HCT116 (cell line): ENCODE data around the gene ITPR1. TPM values are rescaled to one million over a fixed set of nuclear protein-coding genes. Genes with fewer than 3 reads are reported as not detected.

ENCODE experiments used
- ATAC-seq: fragments of 200-7000 bp; cut with Tn5 transposase; 2 replicates; pipeline ENCODE4 v1.9.1; 2020; ENCODE audit warnings: mild to moderate bottlenecking, moderate library complexity
- BruUV-seq: library from RNA; stranded (reverse); fragments of 400-500 nt; replicated peaks from 2 replicates; lab custom pipeline; 2021; lab: Mats Ljungman, UMichigan
- CTCF ChIA-PET: fragments of 300-600 bp; sonication (Branson Sonifier 250); formaldehyde crosslinking; loops from one replicate; lab custom pipeline; 2021; ENCODE audit warnings: antibody characterized with exemption; lab: Charles Lee
- POLR2A ChIA-PET: fragments of 300-600, 350-600 bp; sonication (Branson Sonifier 250); formaldehyde crosslinking; loops from one replicate; lab custom pipeline; 2021; ENCODE audit warnings: antibody characterized with exemption; lab: Charles Lee
- RAD21 ChIA-PET, 2 experiments: fragments of 300-600 bp; sonication (Branson Sonifier 250); formaldehyde crosslinking; loops; one replicate each; lab custom pipeline; 2023; ENCODE audit warnings: low total read pairs in 2 of 2; ENCODE audit not compliant: uncharacterized antibody in 2 of 2, unreplicated experiment in 2 of 2, low non-redundant PET in 1 of 2; lab: Charles Lee
- DNase-seq: peaks from one replicate; pipeline ENCODE4 v3.0.0-alpha.2; 2010; ENCODE audit warnings: low read depth, low spot score
- H2AFZ ChIP-seq: fragments of 200-600 bp; shearing (Covaris generic), sonication (generic); 2 replicates; pipeline ENCODE4 v1.6.1; 2017; ENCODE audit warnings: low read depth, mixed run types, mixed read lengths, antibody characterized with exemption, low read length; ENCODE audit not compliant: poor library complexity, severe bottlenecking
- H3K27ac ChIP-seq: 2 replicates; pipeline ENCODE4 v1.5.1; 2012; ENCODE audit warnings: low read depth, low read length
- H3K27me3 ChIP-seq: fragments of 200-600 bp; sonication (generic); 2 replicates; pipeline ENCODE4 v1.6.1; 2016; ENCODE audit warnings: mixed run types, low read length, mixed read lengths; ENCODE audit not compliant: insufficient read depth
- H3K36me3 ChIP-seq, 2 experiments: fragments of 200-500 bp in 1 of 2; fragments of 200-600 bp in 1 of 2; sonication (Bioruptor generic) in 1 of 2; sonication (generic) in 1 of 2; 2 replicates each; pipeline versions ENCODE4 v1.5.1 to v1.6.1; 2014 to 2016; ENCODE audit warnings: low read length in 2 of 2, inconsistent platforms in 1 of 2, mixed read lengths in 1 of 2, mixed run types in 1 of 2; ENCODE audit not compliant: insufficient read depth in 2 of 2, control insufficient read depth in 1 of 2
- H3K4me1 ChIP-seq, 2 experiments: fragments of 200-600 bp in 1 of 2; sonication (generic) in 1 of 2; 2 replicates each; pipeline versions ENCODE4 v1.5.1 to v1.6.1; 2012 to 2017; ENCODE audit warnings: low read length in 2 of 2, inconsistent platforms in 1 of 2, mild to moderate bottlenecking in 1 of 2, mixed read lengths in 1 of 2, mixed run types in 1 of 2, moderate library complexity in 1 of 2; ENCODE audit not compliant: insufficient read depth in 2 of 2, control insufficient read depth in 1 of 2
- H3K4me2 ChIP-seq: fragments of 200-600 bp; sonication (generic); 2 replicates; pipeline ENCODE4 v1.6.1; 2017; ENCODE audit warnings: mixed run types, low read length, mixed read lengths
- H3K4me3 ChIP-seq, 2 experiments: fragments of 200-600 bp in 1 of 2; sonication (generic) in 1 of 2; replicated peaks in 1 of 2; 2 replicates each; pipeline ENCODE4 v1.5.1; 2011 to 2016; ENCODE audit warnings: low read length in 2 of 2, control low read depth in 1 of 2, low read depth in 1 of 2, mild to moderate bottlenecking in 1 of 2, mixed read lengths in 1 of 2, mixed run types in 1 of 2
- H3K79me2 ChIP-seq: fragments of 200-600 bp; sonication (generic); 2 replicates; pipeline ENCODE4 v1.6.1; 2017; ENCODE audit warnings: mild to moderate bottlenecking, mixed run types, low read length, moderate library complexity, mixed read lengths; ENCODE audit not compliant: insufficient read depth
- H3K9ac ChIP-seq: fragments of 200-600 bp; sonication (generic); 2 replicates; pipeline ENCODE4 v1.6.1; 2016; ENCODE audit warnings: low read length, mixed read lengths
- H3K9me2 ChIP-seq: fragments of 200-600 bp; sonication (generic), shearing (Covaris generic); 2 replicates; pipeline ENCODE4 v1.6.1; 2017; ENCODE audit warnings: mixed run types, mild to moderate bottlenecking, moderate library complexity; ENCODE audit not compliant: insufficient read depth
- H3K9me3 ChIP-seq, 2 experiments: fragments of 200-500 bp in 1 of 2; fragments of 200-600 bp in 1 of 2; sonication (Bioruptor generic) in 1 of 2; sonication (generic) in 1 of 2; 2 replicates each; pipeline ENCODE4 v1.6.1; 2014 to 2017; ENCODE audit warnings: low read length in 2 of 2, mixed read lengths in 2 of 2, inconsistent platforms in 1 of 2, low read depth in 1 of 2, mild to moderate bottlenecking in 1 of 2, mixed run types in 1 of 2, moderate library complexity in 1 of 2; ENCODE audit not compliant: control insufficient read depth in 1 of 2, insufficient read depth in 1 of 2
- H4K20me1 ChIP-seq: fragments of 200-600 bp; sonication (generic), shearing (Covaris generic); 2 replicates; pipeline ENCODE4 v1.6.1; 2017; ENCODE audit warnings: mixed run types, mild to moderate bottlenecking, moderate library complexity; ENCODE audit not compliant: insufficient read depth
- CBX3 ChIP-seq: IDR thresholded peaks from 2 replicates; pipeline ENCODE4 v1.6.1; 2012; ENCODE audit warnings: low read depth
- EGR1 ChIP-seq: IDR thresholded peaks from 2 replicates; pipeline ENCODE4 v1.6.1; 2012; ENCODE audit warnings: low read depth
- EZH2 ChIP-seq: fragments of 200-600 bp; sonication (generic); IDR thresholded peaks from 2 replicates; pipeline ENCODE4 v1.6.1; 2017; ENCODE audit warnings: antibody characterized with exemption, mixed run types
- EZH2phosphoT487 ChIP-seq: fragments of 200-600 bp; IDR thresholded peaks from 2 replicates; pipeline ENCODE4 v1.6.1; 2018; ENCODE audit warnings: antibody characterized with exemption, borderline replicate concordance
- FOSL1 ChIP-seq: IDR thresholded peaks from 2 replicates; pipeline ENCODE4 v1.6.1; 2012; ENCODE audit warnings: low read depth
- JUND ChIP-seq: IDR thresholded peaks from 2 replicates; pipeline ENCODE4 v1.6.1; 2012
- POLR2A ChIP-seq: IDR thresholded peaks from 2 replicates; pipeline ENCODE4 v1.7.0; 2011; ENCODE audit warnings: borderline replicate concordance; ENCODE audit not compliant: insufficient read depth, insufficient read length; ENCODE audit errors: extremely low read depth
- RAD21 ChIP-seq: IDR thresholded peaks from 2 replicates; pipeline ENCODE4 v1.6.1; 2012; ENCODE audit warnings: low read depth, mild to moderate bottlenecking
- SP1 ChIP-seq: IDR thresholded peaks from 2 replicates; pipeline ENCODE4 v1.6.1; 2012; ENCODE audit warnings: low read depth
- SRF ChIP-seq: IDR thresholded peaks from 2 replicates; pipeline ENCODE4 v1.6.1; 2012; ENCODE audit warnings: low read depth
- TCF7L2 ChIP-seq: IDR thresholded peaks from 2 replicates; pipeline ENCODE4 v1.7.0; 2011; ENCODE audit warnings: borderline replicate concordance, inconsistent platforms; ENCODE audit not compliant: insufficient read depth, insufficient read length; ENCODE audit errors: extremely low read depth
- YY1 ChIP-seq: IDR thresholded peaks from 2 replicates; pipeline ENCODE4 v1.6.1; 2011; ENCODE audit warnings: low read length, low read depth, moderate library complexity, mild to moderate bottlenecking; ENCODE audit not compliant: insufficient replicate concordance; ENCODE audit errors: extremely low read depth
- intact Hi-C: fragments of 100-400 bp; cut with micrococcal nuclease; formaldehyde crosslinking; loops from 2 replicates; pipeline ENCODE4 v1.10.0; 2022
- total RNA-seq: library from RNA; stranded (reverse); gene quantifications from one replicate; pipeline ENCODE4 v1.2.1, GENCODE V29; 2021; ENCODE audit not compliant: unreplicated experiment
- TF ChIP-seq, protein P1 (sequence below): IDR thresholded peaks from 2 replicates; pipeline ENCODE4 v1.6.1; 2012; ENCODE audit warnings: low read depth
- TF ChIP-seq, protein P2 (sequence below): IDR thresholded peaks from 2 replicates; pipeline ENCODE4 v1.6.1; 2012
- TF ChIP-seq, protein P3 (sequence below), 3 experiments: fragments of 200-600 bp in 1 of 3; sonication (generic) in 1 of 3; IDR thresholded peaks in 2 of 3; conservative IDR thresholded peaks in 1 of 3; 2 replicates each; pipeline ENCODE4 v1.5.1; 2012 to 2017; ENCODE audit warnings: low read depth in 2 of 3, low read length in 2 of 3, antibody characterized with exemption in 1 of 3, borderline replicate concordance in 1 of 3, control low read depth in 1 of 3, mild to moderate bottlenecking in 1 of 3, mixed read lengths in 1 of 3, mixed run types in 1 of 3, moderate library complexity in 1 of 3; ENCODE audit not compliant: insufficient read depth in 1 of 3

ITPR1 gene
- total RNA-seq, 1 experiment from 2014 or later: 9.2 TPM

DNA sequence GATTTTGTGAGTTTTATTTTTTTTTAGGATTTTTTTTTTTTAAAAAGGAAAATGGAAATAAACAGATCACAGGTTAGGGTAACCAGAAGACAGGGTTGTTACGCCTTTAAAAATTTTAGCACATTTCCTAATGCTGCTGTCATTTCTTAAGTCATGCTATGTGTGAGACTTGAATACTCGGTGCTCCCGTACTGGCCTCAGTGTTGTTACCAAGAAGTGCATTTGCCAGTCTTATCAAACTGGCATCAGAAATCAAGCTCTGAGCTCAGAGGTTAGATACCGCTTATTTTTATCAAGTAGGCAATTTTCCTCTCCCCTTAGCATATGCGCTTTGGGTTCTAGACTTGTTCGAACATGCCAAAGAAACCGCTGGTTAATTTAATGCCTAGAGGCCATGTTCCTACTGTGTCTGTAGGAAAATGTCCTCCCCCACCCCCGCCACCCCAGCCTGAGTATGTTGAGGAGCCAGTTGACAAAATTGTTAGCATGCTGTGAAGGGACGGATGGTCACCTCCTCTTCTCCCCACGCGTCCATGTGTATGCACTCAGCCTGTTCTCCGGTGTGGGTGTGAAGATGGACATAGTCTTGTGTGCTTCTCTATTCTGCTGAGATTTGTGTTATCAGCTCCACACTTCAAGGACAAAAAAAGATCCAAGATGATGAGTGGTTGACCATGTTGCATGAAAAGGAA is 88.9 kb downstream of the ITPR1 start:
- TF ChIP-seq, protein P1, sequence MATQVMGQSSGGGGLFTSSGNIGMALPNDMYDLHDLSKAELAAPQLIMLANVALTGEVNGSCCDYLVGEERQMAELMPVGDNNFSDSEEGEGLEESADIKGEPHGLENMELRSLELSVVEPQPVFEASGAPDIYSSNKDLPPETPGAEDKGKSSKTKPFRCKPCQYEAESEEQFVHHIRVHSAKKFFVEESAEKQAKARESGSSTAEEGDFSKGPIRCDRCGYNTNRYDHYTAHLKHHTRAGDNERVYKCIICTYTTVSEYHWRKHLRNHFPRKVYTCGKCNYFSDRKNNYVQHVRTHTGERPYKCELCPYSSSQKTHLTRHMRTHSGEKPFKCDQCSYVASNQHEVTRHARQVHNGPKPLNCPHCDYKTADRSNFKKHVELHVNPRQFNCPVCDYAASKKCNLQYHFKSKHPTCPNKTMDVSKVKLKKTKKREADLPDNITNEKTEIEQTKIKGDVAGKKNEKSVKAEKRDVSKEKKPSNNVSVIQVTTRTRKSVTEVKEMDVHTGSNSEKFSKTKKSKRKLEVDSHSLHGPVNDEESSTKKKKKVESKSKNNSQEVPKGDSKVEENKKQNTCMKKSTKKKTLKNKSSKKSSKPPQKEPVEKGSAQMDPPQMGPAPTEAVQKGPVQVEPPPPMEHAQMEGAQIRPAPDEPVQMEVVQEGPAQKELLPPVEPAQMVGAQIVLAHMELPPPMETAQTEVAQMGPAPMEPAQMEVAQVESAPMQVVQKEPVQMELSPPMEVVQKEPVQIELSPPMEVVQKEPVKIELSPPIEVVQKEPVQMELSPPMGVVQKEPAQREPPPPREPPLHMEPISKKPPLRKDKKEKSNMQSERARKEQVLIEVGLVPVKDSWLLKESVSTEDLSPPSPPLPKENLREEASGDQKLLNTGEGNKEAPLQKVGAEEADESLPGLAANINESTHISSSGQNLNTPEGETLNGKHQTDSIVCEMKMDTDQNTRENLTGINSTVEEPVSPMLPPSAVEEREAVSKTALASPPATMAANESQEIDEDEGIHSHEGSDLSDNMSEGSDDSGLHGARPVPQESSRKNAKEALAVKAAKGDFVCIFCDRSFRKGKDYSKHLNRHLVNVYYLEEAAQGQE: no peak
- TF ChIP-seq JUND: no peak
- TF ChIP-seq TCF7L2: no peak
- no peak for TF ChIP-seq EZH2phosphoT487
- no peak for TF ChIP-seq RAD21
- TF ChIP-seq, protein P2, sequence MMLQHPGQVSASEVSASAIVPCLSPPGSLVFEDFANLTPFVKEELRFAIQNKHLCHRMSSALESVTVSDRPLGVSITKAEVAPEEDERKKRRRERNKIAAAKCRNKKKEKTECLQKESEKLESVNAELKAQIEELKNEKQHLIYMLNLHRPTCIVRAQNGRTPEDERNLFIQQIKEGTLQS: no peak
- TF ChIP-seq EZH2: no peak
- TF ChIP-seq YY1: no peak
- no peak for TF ChIP-seq POLR2A
- TF ChIP-seq SP1: no peak
- TF ChIP-seq FOSL1: no peak
- TF ChIP-seq EGR1: no peak
- TF ChIP-seq CBX3: no peak
- no peak for TF ChIP-seq SRF
- TF ChIP-seq, protein P3, sequence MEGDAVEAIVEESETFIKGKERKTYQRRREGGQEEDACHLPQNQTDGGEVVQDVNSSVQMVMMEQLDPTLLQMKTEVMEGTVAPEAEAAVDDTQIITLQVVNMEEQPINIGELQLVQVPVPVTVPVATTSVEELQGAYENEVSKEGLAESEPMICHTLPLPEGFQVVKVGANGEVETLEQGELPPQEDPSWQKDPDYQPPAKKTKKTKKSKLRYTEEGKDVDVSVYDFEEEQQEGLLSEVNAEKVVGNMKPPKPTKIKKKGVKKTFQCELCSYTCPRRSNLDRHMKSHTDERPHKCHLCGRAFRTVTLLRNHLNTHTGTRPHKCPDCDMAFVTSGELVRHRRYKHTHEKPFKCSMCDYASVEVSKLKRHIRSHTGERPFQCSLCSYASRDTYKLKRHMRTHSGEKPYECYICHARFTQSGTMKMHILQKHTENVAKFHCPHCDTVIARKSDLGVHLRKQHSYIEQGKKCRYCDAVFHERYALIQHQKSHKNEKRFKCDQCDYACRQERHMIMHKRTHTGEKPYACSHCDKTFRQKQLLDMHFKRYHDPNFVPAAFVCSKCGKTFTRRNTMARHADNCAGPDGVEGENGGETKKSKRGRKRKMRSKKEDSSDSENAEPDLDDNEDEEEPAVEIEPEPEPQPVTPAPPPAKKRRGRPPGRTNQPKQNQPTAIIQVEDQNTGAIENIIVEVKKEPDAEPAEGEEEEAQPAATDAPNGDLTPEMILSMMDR (IDR thresholded peaks at IDR 0.05 in 2 of 3, conservative IDR thresholded peaks at IDR 0.05 in 1 of 3; ENCODE audit: borderline replicate concordance in 1 of 3, insufficient read depth in 1 of 3, low read depth in 2 of 3, low read length in 2 of 3): no peak
- ATAC-seq: no peak
- Histone ChIP-seq H3K36me3 (no peaks in the 10 kb centered on the region), H3K4me1 (no peaks in the 10 kb centered on the region), H3K9ac (no peak overlapping the region), H3K9me3 (no peaks in the 10 kb centered on the region), H3K9me2 (no peaks in the 10 kb centered on the region), H3K79me2 (no peaks in the 10 kb centered on the region), H3K4me2 (no peak overlapping the region), H3K27me3 (no peaks in the 10 kb centered on the region; the same call in 1 of the 2 replicates), H3K4me3 (no peak overlapping the region), H4K20me1 (no peaks in the 10 kb centered on the region), H3K27ac (no peak overlapping the region), H2AFZ (no peak overlapping the region)
- intact Hi-C loops: no loop called here
- ChIA-PET POLR2A (no interaction called here), CTCF (no interaction called here), RAD21 (no interaction called here)
- no peak for DNase-seq
- BruUV-seq: no TSS peak
